DLD1 (cell line): Measurements from ENCODE around the gene ITPK1.
"Not testable (repeated sequence)": the region's sequence is repeated elsewhere in the genome, so short reads cannot be mapped to it uniquely, and the experiment has no call there.

Experiments
- in situ Hi-C: cut with HindIII; loops from 2 replicates; pipeline ENCODE4 v1.10.0; 2017; ENCODE audit warnings: low sequenced_read_pairs

ITPK1 gene

GRCh38 chr14:93106541-93107156 lies 9.1 kb downstream of the ITPK1 start:
- in situ Hi-C loops, result no loop called here

GRCh38 chr14:93105856-93106255 lies 9.9 kb downstream of the ITPK1 start:
- in situ Hi-C loops, result not testable (repeated sequence)

GRCh38 chr14:93105362-93105761 lies 10.4 kb downstream of the ITPK1 start:
- in situ Hi-C loops, result no loop called here

GRCh38 chr14:93104961-93105360 lies 10.8 kb downstream of the ITPK1 start:
- in situ Hi-C loops, result no loop called here

- in situ Hi-C loops, result no loop called here
These were observed 12.2 kb downstream of the ITPK1 start for GRCh38 chr14:93103392-93104080.

GRCh38 chr14:93102141-93102540 lies 13.6 kb downstream of the ITPK1 start:
- in situ Hi-C loops, result no loop called here

- in situ Hi-C loops, result no loop called here
These were observed 14.5 kb downstream of the ITPK1 start for GRCh38 chr14:93101181-93101580.

GRCh38 chr14:93100570-93100969 lies 15.2 kb downstream of the ITPK1 start:
- in situ Hi-C loops, result no loop called here

- in situ Hi-C loops, result no loop called here
These were observed 15.6 kb downstream of the ITPK1 start for GRCh38 chr14:93100100-93100499.

GRCh38 chr14:93099643-93100042 lies 16.1 kb downstream of the ITPK1 start:
- in situ Hi-C loops, result loop anchor here (10.0 kb wide), 1 partner anchor 55 kb away; no protein-coding TSS in a partner anchor

- in situ Hi-C loops, result loop anchor here (10.0 kb wide), 1 partner anchor 54 kb away; no protein-coding TSS in a partner anchor
These were observed 16.5 kb downstream of the ITPK1 start for GRCh38 chr14:93099196-93099595.

GRCh38 chr14:93096691-93097322 lies 18.9 kb downstream of the ITPK1 start:
- in situ Hi-C loops, result loop anchor here (10.0 kb wide), 1 partner anchor 52 kb away; no protein-coding TSS in a partner anchor

GRCh38 chr14:93095742-93096510 lies 19.8 kb downstream of the ITPK1 start:
- in situ Hi-C loops, result loop anchor here (10.0 kb wide), 1 partner anchor 51 kb away; no protein-coding TSS in a partner anchor

- in situ Hi-C loops, result loop anchor here (10.0 kb wide), 1 partner anchor 50 kb away; no protein-coding TSS in a partner anchor
These were observed 21.4 kb downstream of the ITPK1 start for GRCh38 chr14:93094121-93094918.

GRCh38 chr14:93092606-93093556 lies 22.8 kb downstream of the ITPK1 start:
- in situ Hi-C loops, result loop anchor here (10.0 kb wide), 1 partner anchor 48 kb away; no protein-coding TSS in a partner anchor

- in situ Hi-C loops, result loop anchor here (10.0 kb wide), 1 partner anchor 47 kb away; no protein-coding TSS in a partner anchor
These were observed 24.1 kb downstream of the ITPK1 start for GRCh38 chr14:93091666-93092065.

GRCh38 chr14:93090826-93091555 lies 24.7 kb downstream of the ITPK1 start:
- in situ Hi-C loops, result loop anchor here (10.0 kb wide), 1 partner anchor 46 kb away; no protein-coding TSS in a partner anchor
